ENCODE measurements around the gene TLR10. TPM values are rescaled to one million over a fixed set of nuclear protein-coding genes. Genes with fewer than 3 reads are reported as not detected.

The TLR10 gene
- total RNA-seq, 2 experiments from 2014 or later: 0.25 to 0.26 TPM

GRCh38 chr4:38723726-38724474 is 58.9 kb downstream of the TLR10 start:
- Mint-ChIP-seq H3K36me3 (no peaks in the 10 kb centered on the region), H3K4me1 (peaks cover 7% of the 10 kb centered on the region), H3K9me3 (no peaks in the 10 kb centered on the region), H3K4me3 (no peak overlapping the region), H3K27ac (no peak overlapping the region), H3K27me3 (no peaks in the 10 kb centered on the region)
- DNase-seq (no peak), ATAC-seq (ENCODE audit: low read depth) (no peak)
- POLR2A ChIA-PET: no interaction called here

- H3K27ac Mint-ChIP-seq: no peak overlapping the region
These were observed 59.7 kb downstream of the TLR10 start for GRCh38 chr4:38723114-38723513.

More at GRCh38 chr4:38723114-38723513, 59.7 kb downstream of the TLR10 start:
- Mint-ChIP-seq H3K4me3 (no peak overlapping the region), H3K4me1 (peaks cover 7% of the 10 kb centered on the region), H3K36me3 (no peaks in the 10 kb centered on the region), H3K27me3 (no peaks in the 10 kb centered on the region), H3K9me3 (no peaks in the 10 kb centered on the region)
- POLR2A ChIA-PET: no interaction called here
- DNase-seq (no peak), ATAC-seq (ENCODE audit: low read depth) (no peak)

Other genes starting within 250 kb of the TLR10 start
- gene KLF3, start 118.8 kb downstream of the TLR10 start, total RNA-seq: 10 to 100 TPM; 37.8 to 44.1 TPM
- 10 to 100 TPM; 14.9 to 17.2 TPM for gene TLR1, start 21.8 kb upstream of the TLR10 start, total RNA-seq
- gene TLR6, start 73.8 kb upstream of the TLR10 start, total RNA-seq: 1 to 10 TPM; 4.8 to 5.9 TPM
- under 1 TPM; 0.33 to 0.34 TPM for gene FAM114A1, start 84.8 kb upstream of the TLR10 start, total RNA-seq
- 10 to 100 TPM; 14.0 to 14.9 TPM for gene TMEM156, start 249.4 kb upstream of the TLR10 start, total RNA-seq

All from activated naive CD8-positive, alpha-beta T cell treated with anti-CD3 and anti-CD28 coated beads, Interleukin-2, amount 10 ng/mL, durations not matched to agents 7 days and 5 days (primary cell).